Measurements from ENCODE around the gene IMMP2L.

DNA sequence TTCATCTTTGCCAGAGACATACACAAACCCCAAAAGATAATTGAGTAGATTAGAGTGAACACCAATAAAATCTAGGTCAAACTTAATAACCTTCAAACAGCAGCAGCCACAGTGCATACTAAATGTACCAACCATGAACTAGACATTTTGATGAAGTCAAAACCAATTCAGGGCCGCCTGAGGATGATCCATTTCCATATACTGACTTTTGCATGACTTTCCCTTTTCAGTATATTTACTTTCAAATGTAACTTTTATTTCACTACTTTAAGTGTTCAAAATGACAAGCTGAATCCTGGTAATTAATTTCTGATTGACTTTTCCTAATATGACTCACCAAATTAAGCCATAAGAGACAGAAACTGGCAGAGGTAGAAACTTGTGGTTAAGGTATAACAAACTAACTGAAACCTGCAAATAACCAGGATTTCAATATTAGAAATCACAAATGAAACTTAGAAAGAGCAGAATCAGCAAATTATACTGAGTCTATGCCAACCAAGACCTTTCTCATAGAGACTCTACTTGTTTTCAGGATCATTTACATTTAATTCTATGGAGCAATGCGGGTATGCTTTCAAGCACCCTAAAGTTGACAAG lies 643.2 kb downstream of the IMMP2L start:
- no peak for TF ChIP-seq TCF7L2 (IDR thresholded peaks at IDR 0.05; ENCODE audit: low read depth, low read length)
- TF ChIP-seq, protein P1, sequence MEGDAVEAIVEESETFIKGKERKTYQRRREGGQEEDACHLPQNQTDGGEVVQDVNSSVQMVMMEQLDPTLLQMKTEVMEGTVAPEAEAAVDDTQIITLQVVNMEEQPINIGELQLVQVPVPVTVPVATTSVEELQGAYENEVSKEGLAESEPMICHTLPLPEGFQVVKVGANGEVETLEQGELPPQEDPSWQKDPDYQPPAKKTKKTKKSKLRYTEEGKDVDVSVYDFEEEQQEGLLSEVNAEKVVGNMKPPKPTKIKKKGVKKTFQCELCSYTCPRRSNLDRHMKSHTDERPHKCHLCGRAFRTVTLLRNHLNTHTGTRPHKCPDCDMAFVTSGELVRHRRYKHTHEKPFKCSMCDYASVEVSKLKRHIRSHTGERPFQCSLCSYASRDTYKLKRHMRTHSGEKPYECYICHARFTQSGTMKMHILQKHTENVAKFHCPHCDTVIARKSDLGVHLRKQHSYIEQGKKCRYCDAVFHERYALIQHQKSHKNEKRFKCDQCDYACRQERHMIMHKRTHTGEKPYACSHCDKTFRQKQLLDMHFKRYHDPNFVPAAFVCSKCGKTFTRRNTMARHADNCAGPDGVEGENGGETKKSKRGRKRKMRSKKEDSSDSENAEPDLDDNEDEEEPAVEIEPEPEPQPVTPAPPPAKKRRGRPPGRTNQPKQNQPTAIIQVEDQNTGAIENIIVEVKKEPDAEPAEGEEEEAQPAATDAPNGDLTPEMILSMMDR (IDR thresholded peaks at IDR 0.05): no peak
- TF ChIP-seq, protein P2, sequence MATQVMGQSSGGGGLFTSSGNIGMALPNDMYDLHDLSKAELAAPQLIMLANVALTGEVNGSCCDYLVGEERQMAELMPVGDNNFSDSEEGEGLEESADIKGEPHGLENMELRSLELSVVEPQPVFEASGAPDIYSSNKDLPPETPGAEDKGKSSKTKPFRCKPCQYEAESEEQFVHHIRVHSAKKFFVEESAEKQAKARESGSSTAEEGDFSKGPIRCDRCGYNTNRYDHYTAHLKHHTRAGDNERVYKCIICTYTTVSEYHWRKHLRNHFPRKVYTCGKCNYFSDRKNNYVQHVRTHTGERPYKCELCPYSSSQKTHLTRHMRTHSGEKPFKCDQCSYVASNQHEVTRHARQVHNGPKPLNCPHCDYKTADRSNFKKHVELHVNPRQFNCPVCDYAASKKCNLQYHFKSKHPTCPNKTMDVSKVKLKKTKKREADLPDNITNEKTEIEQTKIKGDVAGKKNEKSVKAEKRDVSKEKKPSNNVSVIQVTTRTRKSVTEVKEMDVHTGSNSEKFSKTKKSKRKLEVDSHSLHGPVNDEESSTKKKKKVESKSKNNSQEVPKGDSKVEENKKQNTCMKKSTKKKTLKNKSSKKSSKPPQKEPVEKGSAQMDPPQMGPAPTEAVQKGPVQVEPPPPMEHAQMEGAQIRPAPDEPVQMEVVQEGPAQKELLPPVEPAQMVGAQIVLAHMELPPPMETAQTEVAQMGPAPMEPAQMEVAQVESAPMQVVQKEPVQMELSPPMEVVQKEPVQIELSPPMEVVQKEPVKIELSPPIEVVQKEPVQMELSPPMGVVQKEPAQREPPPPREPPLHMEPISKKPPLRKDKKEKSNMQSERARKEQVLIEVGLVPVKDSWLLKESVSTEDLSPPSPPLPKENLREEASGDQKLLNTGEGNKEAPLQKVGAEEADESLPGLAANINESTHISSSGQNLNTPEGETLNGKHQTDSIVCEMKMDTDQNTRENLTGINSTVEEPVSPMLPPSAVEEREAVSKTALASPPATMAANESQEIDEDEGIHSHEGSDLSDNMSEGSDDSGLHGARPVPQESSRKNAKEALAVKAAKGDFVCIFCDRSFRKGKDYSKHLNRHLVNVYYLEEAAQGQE (IDR thresholded peaks at IDR 0.05; ENCODE audit: insufficient read depth in 1 of 2, low read depth in 2 of 2, low read length in 1 of 2): no peak
- TF ChIP-seq POLR2AphosphoS5 (IDR thresholded peaks at IDR 0.05; ENCODE audit: low read depth, low read length): no peak
- no peak for TF ChIP-seq SIN3A (IDR thresholded peaks at IDR 0.05; ENCODE audit: borderline replicate concordance, insufficient read depth, low read depth, low read length)
